Measurements from ENCODE around the gene COPE. TPM values are rescaled to one million over a fixed set of nuclear protein-coding genes. Genes with fewer than 3 reads are reported as not detected.

COPE gene
- total RNA-seq, 1 experiment from 2014 or later, result 221 TPM

DNA sequence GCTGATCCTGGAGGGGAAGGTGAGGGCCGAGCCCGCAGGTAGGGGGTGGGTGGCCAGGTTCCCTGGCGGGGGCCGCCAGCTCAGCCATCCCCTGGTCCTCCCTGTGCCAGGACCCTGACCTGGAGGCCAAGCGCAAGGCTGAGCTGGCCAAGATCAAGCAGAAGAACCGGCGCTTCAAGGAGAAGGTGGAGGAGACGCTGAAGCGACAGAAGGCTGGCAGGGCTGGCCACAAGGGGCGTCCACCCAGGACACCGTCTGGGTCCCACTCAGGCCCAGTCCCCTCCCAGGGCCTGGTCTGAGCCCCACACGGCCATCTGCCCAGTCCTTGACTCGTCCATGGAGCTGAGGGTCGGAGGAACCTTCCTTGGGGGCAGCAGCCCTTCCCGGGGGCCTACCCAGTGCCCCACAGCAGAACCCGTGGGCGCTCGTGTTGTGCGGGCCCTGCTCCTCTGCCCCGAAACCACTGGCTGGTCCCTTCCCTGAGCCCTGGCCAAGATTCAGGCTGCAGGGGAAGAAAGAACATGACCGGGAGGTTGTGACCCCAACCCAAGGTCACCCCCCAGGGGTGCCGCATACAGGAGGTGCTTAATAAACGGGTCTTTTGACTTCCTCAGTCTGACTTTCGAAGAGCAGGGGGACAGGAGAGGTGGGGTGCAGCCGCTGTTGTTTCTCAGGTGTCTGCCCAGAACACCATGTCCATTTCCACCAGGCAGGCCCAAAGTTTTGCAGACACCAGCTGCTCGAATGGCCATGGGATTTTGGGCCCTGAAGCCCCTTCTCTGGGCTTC is 9.0 kb upstream of the COPE start:
- peaks cover 42% of the 10 kb centered on the region for H3F3A ChIP-seq (ENCODE audit: insufficient read depth, low read depth)
- CTCF ChIA-PET, result interaction anchor here (0.6 kb wide), 1 partner anchor 1657 kb away, joined by 3 read pairs; no protein-coding TSS in a partner anchor
- H3K4me2 ChIP-seq, result no peak overlapping the region
- no TSS peak for BruUV-seq (replicated peaks)
- no peak for TF ChIP-seq EZH2 (IDR thresholded peaks at IDR 0.05; ENCODE audit: low read depth)
- TF ChIP-seq, protein P1, sequence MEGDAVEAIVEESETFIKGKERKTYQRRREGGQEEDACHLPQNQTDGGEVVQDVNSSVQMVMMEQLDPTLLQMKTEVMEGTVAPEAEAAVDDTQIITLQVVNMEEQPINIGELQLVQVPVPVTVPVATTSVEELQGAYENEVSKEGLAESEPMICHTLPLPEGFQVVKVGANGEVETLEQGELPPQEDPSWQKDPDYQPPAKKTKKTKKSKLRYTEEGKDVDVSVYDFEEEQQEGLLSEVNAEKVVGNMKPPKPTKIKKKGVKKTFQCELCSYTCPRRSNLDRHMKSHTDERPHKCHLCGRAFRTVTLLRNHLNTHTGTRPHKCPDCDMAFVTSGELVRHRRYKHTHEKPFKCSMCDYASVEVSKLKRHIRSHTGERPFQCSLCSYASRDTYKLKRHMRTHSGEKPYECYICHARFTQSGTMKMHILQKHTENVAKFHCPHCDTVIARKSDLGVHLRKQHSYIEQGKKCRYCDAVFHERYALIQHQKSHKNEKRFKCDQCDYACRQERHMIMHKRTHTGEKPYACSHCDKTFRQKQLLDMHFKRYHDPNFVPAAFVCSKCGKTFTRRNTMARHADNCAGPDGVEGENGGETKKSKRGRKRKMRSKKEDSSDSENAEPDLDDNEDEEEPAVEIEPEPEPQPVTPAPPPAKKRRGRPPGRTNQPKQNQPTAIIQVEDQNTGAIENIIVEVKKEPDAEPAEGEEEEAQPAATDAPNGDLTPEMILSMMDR (conservative IDR thresholded peaks at IDR 0.05), result no peak
- H2AFZ ChIP-seq, result no peak overlapping the region
- H3K79me2 ChIP-seq (ENCODE audit: low read depth), result no peaks in the 10 kb centered on the region
- intact Hi-C loops (cut with micrococcal nuclease; ENCODE audit: unreplicated experiment), result no loop called here
- H3K4me1 ChIP-seq (replicated peaks; ENCODE audit: insufficient read depth), result no peaks in the 10 kb centered on the region
- H3K27me3 ChIP-seq (ENCODE audit: insufficient read depth, low read depth), result no peaks in the 10 kb centered on the region
- no peaks in the 10 kb centered on the region for H3K9me3 ChIP-seq (ENCODE audit: insufficient read depth, low read depth)
- POLR2A ChIA-PET (ENCODE audit: unreplicated experiment), result no interaction called here
- H3K4me3 ChIP-seq, result no peak overlapping the region
- H3K9me2 ChIP-seq (ENCODE audit: insufficient read depth), result no peaks in the 10 kb centered on the region
- H4K20me1 ChIP-seq (ENCODE audit: insufficient read depth), result peaks cover 23% of the 10 kb centered on the region
- H3K36me3 ChIP-seq (ENCODE audit: low read depth), result peaks cover 26% of the 10 kb centered on the region
- no peak for DNase-seq
- H3K27ac ChIP-seq, result no peak overlapping the region

DNA sequence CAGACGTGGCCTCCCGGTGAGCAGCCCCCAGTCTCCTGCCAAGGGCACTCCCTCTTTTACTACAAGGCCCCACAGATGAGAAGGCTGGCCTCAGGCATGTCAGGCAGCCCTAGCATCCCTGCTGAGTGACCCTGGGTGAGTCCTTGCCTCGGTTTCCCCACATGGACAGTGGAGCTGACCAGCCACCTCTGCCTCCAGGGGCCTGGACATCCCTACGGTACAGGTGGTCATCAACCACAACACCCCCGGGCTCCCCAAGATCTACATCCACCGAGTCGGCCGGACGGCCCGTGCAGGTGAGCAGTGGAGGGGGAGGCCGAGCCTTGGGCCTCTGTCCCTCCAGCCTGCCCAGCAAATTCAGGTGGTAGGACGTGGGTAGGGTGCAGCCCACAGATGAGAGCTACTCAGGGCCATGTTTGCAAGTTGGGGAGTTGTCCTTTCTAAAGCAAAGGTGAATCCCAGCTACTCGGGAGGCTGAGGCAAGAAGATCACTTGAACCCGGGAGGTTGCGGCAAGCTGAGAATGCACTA is 5.6 kb upstream of the COPE start:
- peaks cover 14% of the 10 kb centered on the region for H4K20me1 ChIP-seq (ENCODE audit: insufficient read depth)
- H3K9me2 ChIP-seq (ENCODE audit: insufficient read depth), result no peaks in the 10 kb centered on the region
- H2AFZ ChIP-seq, result no peak overlapping the region
- no peak overlapping the region for H3K4me3 ChIP-seq
- TF ChIP-seq EZH2 (IDR thresholded peaks at IDR 0.05; ENCODE audit: low read depth), result no peak
- TF ChIP-seq, protein P1 (conservative IDR thresholded peaks at IDR 0.05), result no peak
- no peaks in the 10 kb centered on the region for H3K27me3 ChIP-seq (ENCODE audit: insufficient read depth, low read depth)
- H3K4me1 ChIP-seq (replicated peaks; ENCODE audit: insufficient read depth), result peaks cover 7% of the 10 kb centered on the region; the same call in 1 of the 2 replicates
- intact Hi-C loops (cut with micrococcal nuclease; ENCODE audit: unreplicated experiment), result no loop called here
- ChIA-PET POLR2A (ENCODE audit: unreplicated experiment) (no interaction called here), CTCF (no interaction called here)
- H3K36me3 ChIP-seq (ENCODE audit: low read depth), result peaks cover 24% of the 10 kb centered on the region
- no peak for DNase-seq
- H3F3A ChIP-seq (ENCODE audit: insufficient read depth, low read depth), result peaks cover 20% of the 10 kb centered on the region; the same call in 1 of the 2 replicates
- no peak overlapping the region for H3K27ac ChIP-seq
- H3K9me3 ChIP-seq (ENCODE audit: insufficient read depth, low read depth), result no peaks in the 10 kb centered on the region
- no peak overlapping the region for H3K4me2 ChIP-seq
- BruUV-seq (replicated peaks), result no TSS peak
- peaks cover 18% of the 10 kb centered on the region for H3K79me2 ChIP-seq (ENCODE audit: low read depth)

DNA sequence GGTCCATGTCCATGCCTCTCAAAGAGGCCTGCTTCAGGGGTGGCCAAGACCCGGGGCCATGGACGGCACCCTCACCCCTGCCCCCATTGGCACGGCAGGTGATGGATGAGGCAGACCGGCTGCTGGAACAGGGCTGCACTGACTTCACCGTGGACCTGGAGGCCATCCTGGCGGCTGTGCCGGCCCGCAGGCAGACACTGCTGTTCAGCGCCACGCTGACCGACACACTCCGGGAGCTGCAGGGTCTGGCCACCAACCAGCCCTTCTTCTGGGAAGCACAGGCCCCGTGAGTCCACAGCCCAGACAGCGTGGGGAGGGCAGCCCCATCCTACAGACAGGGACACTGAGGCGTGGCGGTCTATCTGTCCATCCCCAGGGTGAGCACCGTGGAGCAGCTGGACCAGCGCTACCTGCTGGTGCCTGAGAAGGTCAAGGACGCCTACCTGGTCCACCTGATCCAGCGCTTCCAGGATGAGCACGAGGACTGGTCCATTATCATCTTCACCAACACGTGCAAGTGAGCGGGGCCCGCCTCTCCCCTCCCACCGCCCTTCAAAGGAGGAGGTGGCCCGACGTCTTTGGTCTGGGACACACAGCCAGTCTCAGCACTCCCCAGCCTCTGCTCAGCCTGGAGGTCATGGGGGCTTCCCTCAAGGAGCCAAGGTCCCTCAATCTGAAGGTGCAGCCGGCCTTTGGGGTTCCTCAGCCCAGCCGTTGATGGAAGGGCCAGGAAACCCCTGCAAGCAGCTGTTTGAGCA is 3.2 kb upstream of the COPE start:
- Histone ChIP-seq H2AFZ (no peak overlapping the region), H3F3A (ENCODE audit: insufficient read depth, low read depth) (peaks cover 19% of the 10 kb centered on the region; the same call in 1 of the 2 replicates), H3K4me3 (no peak overlapping the region), H3K4me2 (no peak overlapping the region), H4K20me1 (ENCODE audit: insufficient read depth) (peaks cover 14% of the 10 kb centered on the region), H3K36me3 (ENCODE audit: low read depth) (peaks cover 20% of the 10 kb centered on the region), H3K27ac (no peak overlapping the region), H3K27me3 (ENCODE audit: insufficient read depth, low read depth) (no peaks in the 10 kb centered on the region), H3K9me2 (ENCODE audit: insufficient read depth) (no peaks in the 10 kb centered on the region), H3K9me3 (ENCODE audit: insufficient read depth, low read depth) (no peaks in the 10 kb centered on the region), H3K79me2 (ENCODE audit: low read depth) (peaks cover 36% of the 10 kb centered on the region), H3K4me1 (replicated peaks; ENCODE audit: insufficient read depth) (peaks cover 15% of the 10 kb centered on the region)
- intact Hi-C loops (cut with micrococcal nuclease; ENCODE audit: unreplicated experiment), result no loop called here
- TF ChIP-seq EZH2 (IDR thresholded peaks at IDR 0.05; ENCODE audit: low read depth), result no peak
- TF ChIP-seq, protein P1 (conservative IDR thresholded peaks at IDR 0.05), result no peak
- no TSS peak for BruUV-seq (replicated peaks)
- ChIA-PET POLR2A (ENCODE audit: unreplicated experiment) (interaction anchor here (0.6 kb wide), 1 partner anchor 503 kb away, joined by 3 read pairs; the partner anchor contains the start of gene SSBP4), CTCF (no interaction called here)
- DNase-seq, result no peak

All from PC-9 (cell line).